Panc1 (cell line): ENCODE data around the gene JMY. TPM values are rescaled to one million over a fixed set of nuclear protein-coding genes. Genes with fewer than 3 reads are reported as not detected.

Source experiments
- ATAC-seq: fragments of 200-7000 bp; cut with Tn5 transposase; 2 replicates; pipeline ENCODE4 v1.9.1; 2020; ENCODE audit warnings: mild to moderate bottlenecking, moderate library complexity
- BruUV-seq: library from RNA; stranded (reverse); fragments of 400-500 nt; replicated peaks from 2 replicates; lab custom pipeline; 2021; lab: Mats Ljungman, UMichigan
- CTCF ChIA-PET: fragments of 300-600 bp; sonication (Branson Sonifier 250); formaldehyde crosslinking; loops from one replicate; lab custom pipeline; 2022; ENCODE audit warnings: antibody characterized with exemption; lab: Charles Lee
- POLR2A ChIA-PET: fragments of 300-600 bp; sonication (Branson Sonifier 250); formaldehyde crosslinking; loops from one replicate; lab custom pipeline; 2022; ENCODE audit warnings: antibody characterized with exemption; lab: Charles Lee
- DNase-seq: peaks from one replicate; pipeline ENCODE4 v3.0.0-alpha.2; 2010; ENCODE audit warnings: low read depth, low spot score
- H3K27ac ChIP-seq: 2 replicates; pipeline ENCODE4 v1.5.1; 2011; ENCODE audit warnings: mild to moderate bottlenecking, low read length, inconsistent platforms
- H3K27me3 ChIP-seq: fragments of 200-500 bp; sonication (Bioruptor generic); 2 replicates; pipeline ENCODE4 v1.6.0; 2014; ENCODE audit warnings: low read length, inconsistent platforms; ENCODE audit not compliant: control insufficient read depth, insufficient read depth
- H3K36me3 ChIP-seq: fragments of 200-500 bp; sonication (Bioruptor generic); 2 replicates; pipeline ENCODE4 v1.5.1; 2014; ENCODE audit warnings: inconsistent platforms, mild to moderate bottlenecking, low read length, moderate library complexity; ENCODE audit not compliant: control insufficient read depth, insufficient read depth
- H3K4me1 ChIP-seq: 2 replicates; pipeline ENCODE4 v1.5.1; 2011; ENCODE audit warnings: inconsistent platforms, mild to moderate bottlenecking, low read length, moderate library complexity; ENCODE audit not compliant: control insufficient read depth, insufficient read depth
- H3K4me3 ChIP-seq, 2 experiments: 2 replicates each; pipeline ENCODE4 v1.5.1; 2011 to 2012; ENCODE audit warnings: low read depth in 2 of 2, low read length in 2 of 2, mild to moderate bottlenecking in 2 of 2, inconsistent platforms in 1 of 2, moderate library complexity in 1 of 2
- H3K9me3 ChIP-seq: fragments of 200-500 bp; sonication (Bioruptor generic); 2 replicates; pipeline ENCODE4 v1.5.1; 2014; ENCODE audit warnings: low read depth, mild to moderate bottlenecking, inconsistent platforms, low read length, moderate library complexity; ENCODE audit not compliant: control insufficient read depth, insufficient read depth
- CTCF ChIP-seq: fragments of 450-650 bp; IDR thresholded peaks from 2 replicates; pipeline ENCODE4 v1.5.1; 2017; ENCODE audit warnings: mild to moderate bottlenecking
- POLR2AphosphoS5 ChIP-seq: IDR thresholded peaks from 2 replicates; pipeline ENCODE4 v1.6.1; 2012; ENCODE audit warnings: mild to moderate bottlenecking, low read depth, low read length, moderate library complexity
- REST ChIP-seq, 2 experiments: IDR thresholded peaks; 2 replicates each; pipeline ENCODE4 v1.6.1; 2011 to 2012; ENCODE audit warnings: low read depth in 2 of 2, control low read depth in 1 of 2, low read length in 1 of 2, mild to moderate bottlenecking in 1 of 2, moderate library complexity in 1 of 2; ENCODE audit not compliant: insufficient read depth in 1 of 2
- SIN3A ChIP-seq: IDR thresholded peaks from 2 replicates; pipeline ENCODE4 v1.6.1; 2012; ENCODE audit warnings: low read depth, mild to moderate bottlenecking, low read length, moderate library complexity, borderline replicate concordance; ENCODE audit not compliant: insufficient read depth
- TCF7L2 ChIP-seq: IDR thresholded peaks from 2 replicates; pipeline ENCODE4 v1.6.1; 2011; ENCODE audit warnings: mild to moderate bottlenecking, low read depth, low read length, inconsistent platforms
- in situ Hi-C: cut with HindIII; loops from 2 replicates; pipeline ENCODE4 v1.10.0; 2016; ENCODE audit warnings: low sequenced_read_pairs, low pct_unique_long_range_greater_than_20kb
- intact Hi-C: fragments of 100-400 bp; cut with micrococcal nuclease; formaldehyde crosslinking; loops from one replicate; pipeline ENCODE4 v1.10.0; 2022; ENCODE audit not compliant: unreplicated experiment
- total RNA-seq: library from RNA; stranded (reverse); gene quantifications from one replicate; pipeline ENCODE4 v1.2.1, GENCODE V29; 2021; ENCODE audit not compliant: unreplicated experiment

JMY gene
- total RNA-seq, 1 experiment from 2014 or later, result 6.1 TPM

GRCh38 chr5:79205965-79206364 lies 30.0 kb upstream of the JMY start:
- Histone ChIP-seq H3K9me3 (no peaks in the 10 kb centered on the region), H3K27me3 (no peaks in the 10 kb centered on the region), H3K4me1 (no peaks in the 10 kb centered on the region), H3K4me3 (no peak overlapping the region), H3K36me3 (no peaks in the 10 kb centered on the region), H3K27ac (no peak overlapping the region)
- intact Hi-C loops, result no loop called here
- CTCF ChIA-PET, result no interaction called here
- BruUV-seq, result no TSS peak
- DNase-seq (no peak), ATAC-seq (no peak)
- TF ChIP-seq TCF7L2 (no peak), POLR2AphosphoS5 (no peak), REST (IDR thresholded peaks at IDR 0.05; ENCODE audit: insufficient read depth in 1 of 2, low read depth in 2 of 2, low read length in 1 of 2) (no peak), CTCF (no peak), SIN3A (no peak)
- POLR2A ChIA-PET, result no interaction called here
- in situ Hi-C loops, result no loop called here

- intact Hi-C loops (no loop called here), in situ Hi-C loops (no loop called here)
- TF ChIP-seq TCF7L2 (no peak), CTCF (no peak), SIN3A (no peak), POLR2AphosphoS5 (no peak), REST (IDR thresholded peaks at IDR 0.05; ENCODE audit: insufficient read depth in 1 of 2, low read depth in 2 of 2, low read length in 1 of 2) (no peak)
- ATAC-seq, result no peak
- H3K4me1 ChIP-seq, result no peaks in the 10 kb centered on the region
- CTCF ChIA-PET, result no interaction called here
- no TSS peak for BruUV-seq
- H3K9me3 ChIP-seq, result no peaks in the 10 kb centered on the region
- no peaks in the 10 kb centered on the region for H3K27me3 ChIP-seq
- POLR2A ChIA-PET, result no interaction called here
- no peaks in the 10 kb centered on the region for H3K36me3 ChIP-seq
- H3K4me3 ChIP-seq, result no peak overlapping the region
- DNase-seq, result no peak
- H3K27ac ChIP-seq, result no peak overlapping the region
These were observed 29.4 kb upstream of the JMY start for GRCh38 chr5:79206541-79206940.
